ENCODE measurements around the gene PRIMA1. TPM values are rescaled to one million over a fixed set of nuclear protein-coding genes. Genes with fewer than 3 reads are reported as not detected.

PRIMA1 gene
- total RNA-seq, 2 donors from 2014 or later: not detected

- Mint-ChIP-seq H3K36me3 (ENCODE audit: insufficient read depth in 2 of 2) (no peaks in the 10 kb centered on the region), H3K4me1 (ENCODE audit: low read depth) (no peaks in the 10 kb centered on the region), H3K27ac (no peak overlapping the region), H3K9me3 (no peaks in the 10 kb centered on the region), H3K27me3 (ENCODE audit: low read depth) (peaks cover 58% of the 10 kb centered on the region), H3K4me3 (peak overlapping the region; percentile 46 to 54)
- DNase-seq: no peak
- ATAC-seq (replicated peaks in 1 of 2): no peak
Measured at GRCh38 chr14:93789228-93790130, 1.2 kb upstream of the PRIMA1 start.

GRCh38 chr14:93788543-93789227 is 400 bp upstream of the PRIMA1 start:
- H3K4me1 Mint-ChIP-seq (ENCODE audit: low read depth): no peaks in the 10 kb centered on the region
- ATAC-seq (replicated peaks in 1 of 2) (no peak), DNase-seq (no peak)
- no peak overlapping the region for H3K4me3 Mint-ChIP-seq
- H3K36me3 Mint-ChIP-seq (ENCODE audit: insufficient read depth in 2 of 2): no peaks in the 10 kb centered on the region
- H3K9me3 Mint-ChIP-seq: no peaks in the 10 kb centered on the region
- H3K27ac Mint-ChIP-seq: no peak overlapping the region
- peaks cover 58% of the 10 kb centered on the region for H3K27me3 Mint-ChIP-seq (ENCODE audit: low read depth)

GRCh38 chr14:93787465-93788292 is 606 bp downstream of the PRIMA1 start:
- ATAC-seq (replicated peaks in 1 of 2) (no peak), DNase-seq (no peak)
- no peak overlapping the region for H3K27ac Mint-ChIP-seq
- peak overlapping the region in 1 of 2 donors; percentile 34 for H3K4me3 Mint-ChIP-seq
- H3K4me1 Mint-ChIP-seq (ENCODE audit: low read depth): no peaks in the 10 kb centered on the region
- H3K9me3 Mint-ChIP-seq: no peaks in the 10 kb centered on the region
- no peaks in the 10 kb centered on the region for H3K36me3 Mint-ChIP-seq (ENCODE audit: insufficient read depth in 2 of 2)
- H3K27me3 Mint-ChIP-seq (ENCODE audit: low read depth): peaks cover 58% of the 10 kb centered on the region

- no peaks in the 10 kb centered on the region for H3K4me1 Mint-ChIP-seq (ENCODE audit: low read depth)
- ATAC-seq (replicated peaks in 1 of 2): no peak
Measured at GRCh38 chr14:93785423-93785822, 2.9 kb downstream of the PRIMA1 start.

GRCh38 chr14:93784878-93785277 is 3.4 kb downstream of the PRIMA1 start:
- Mint-ChIP-seq H3K9me3 (no peaks in the 10 kb centered on the region), H3K4me1 (ENCODE audit: low read depth) (no peaks in the 10 kb centered on the region), H3K4me3 (no peak overlapping the region), H3K27ac (no peak overlapping the region), H3K27me3 (ENCODE audit: low read depth) (peaks cover 35% of the 10 kb centered on the region), H3K36me3 (ENCODE audit: insufficient read depth in 2 of 2) (no peaks in the 10 kb centered on the region)
- ATAC-seq (replicated peaks in 1 of 2) (no peak), DNase-seq (no peak)

More at GRCh38 chr14:93785423-93785822, 2.9 kb downstream of the PRIMA1 start:
- Mint-ChIP-seq H3K4me3 (no peak overlapping the region), H3K36me3 (ENCODE audit: insufficient read depth in 2 of 2) (no peaks in the 10 kb centered on the region), H3K9me3 (no peaks in the 10 kb centered on the region), H3K27ac (no peak overlapping the region), H3K27me3 (ENCODE audit: low read depth) (peaks cover 41% of the 10 kb centered on the region)
- no peak for DNase-seq

GRCh38 chr14:93780813-93781400 is 7.4 kb downstream of the PRIMA1 start:
- Mint-ChIP-seq H3K9me3 (no peaks in the 10 kb centered on the region), H3K4me1 (ENCODE audit: low read depth) (no peaks in the 10 kb centered on the region), H3K27ac (no peak overlapping the region), H3K27me3 (ENCODE audit: low read depth) (peaks cover 8% of the 10 kb centered on the region), H3K36me3 (ENCODE audit: insufficient read depth in 2 of 2) (no peaks in the 10 kb centered on the region), H3K4me3 (no peak overlapping the region)
- DNase-seq: no peak
- no peak for ATAC-seq (replicated peaks in 1 of 2)

- DNase-seq: no peak
- Mint-ChIP-seq H3K36me3 (ENCODE audit: insufficient read depth in 2 of 2) (no peaks in the 10 kb centered on the region), H3K27ac (no peak overlapping the region), H3K27me3 (ENCODE audit: low read depth) (no peaks in the 10 kb centered on the region), H3K9me3 (no peaks in the 10 kb centered on the region), H3K4me1 (ENCODE audit: low read depth) (no peaks in the 10 kb centered on the region), H3K4me3 (no peak overlapping the region)
- no peak for ATAC-seq (replicated peaks in 1 of 2)
Measured at GRCh38 chr14:93778856-93779629, 9.2 kb downstream of the PRIMA1 start.

- Mint-ChIP-seq H3K4me1 (ENCODE audit: low read depth) (no peaks in the 10 kb centered on the region), H3K9me3 (no peaks in the 10 kb centered on the region)
- ATAC-seq (replicated peaks in 1 of 2): no peak
Measured at GRCh38 chr14:93778453-93778852, 9.8 kb downstream of the PRIMA1 start.

GRCh38 chr14:93775744-93776143 is 12.5 kb downstream of the PRIMA1 start:
- Mint-ChIP-seq H3K4me3 (no peak overlapping the region), H3K9me3 (no peaks in the 10 kb centered on the region), H3K27ac (no peak overlapping the region), H3K36me3 (ENCODE audit: insufficient read depth in 2 of 2) (no peaks in the 10 kb centered on the region), H3K4me1 (ENCODE audit: low read depth) (no peaks in the 10 kb centered on the region), H3K27me3 (ENCODE audit: low read depth) (no peaks in the 10 kb centered on the region)
- no peak for ATAC-seq (replicated peaks in 1 of 2)
- DNase-seq: no peak

More at GRCh38 chr14:93778453-93778852, 9.8 kb downstream of the PRIMA1 start:
- no peak for DNase-seq
- H3K4me3 Mint-ChIP-seq: no peak overlapping the region
- no peaks in the 10 kb centered on the region for H3K27me3 Mint-ChIP-seq (ENCODE audit: low read depth)
- no peaks in the 10 kb centered on the region for H3K36me3 Mint-ChIP-seq (ENCODE audit: insufficient read depth in 2 of 2)
- no peak overlapping the region for H3K27ac Mint-ChIP-seq

GRCh38 chr14:93775158-93775557 is 13.1 kb downstream of the PRIMA1 start:
- H3K9me3 Mint-ChIP-seq: no peaks in the 10 kb centered on the region

GRCh38 chr14:93772263-93772662 is 16.0 kb downstream of the PRIMA1 start:
- H3K27me3 Mint-ChIP-seq (ENCODE audit: low read depth): no peaks in the 10 kb centered on the region
- ATAC-seq (replicated peaks in 1 of 2) (no peak), DNase-seq (no peak)
- H3K9me3 Mint-ChIP-seq: no peaks in the 10 kb centered on the region
- H3K36me3 Mint-ChIP-seq (ENCODE audit: insufficient read depth in 2 of 2): no peaks in the 10 kb centered on the region
- no peak overlapping the region for H3K4me3 Mint-ChIP-seq
- no peaks in the 10 kb centered on the region for H3K4me1 Mint-ChIP-seq (ENCODE audit: low read depth)
- H3K27ac Mint-ChIP-seq: no peak overlapping the region

More at GRCh38 chr14:93775158-93775557, 13.1 kb downstream of the PRIMA1 start:
- DNase-seq: no peak
- no peak for ATAC-seq (replicated peaks in 1 of 2)
- Mint-ChIP-seq H3K4me1 (ENCODE audit: low read depth) (no peaks in the 10 kb centered on the region), H3K27me3 (ENCODE audit: low read depth) (no peaks in the 10 kb centered on the region), H3K36me3 (ENCODE audit: insufficient read depth in 2 of 2) (no peaks in the 10 kb centered on the region), H3K27ac (no peak overlapping the region), H3K4me3 (no peak overlapping the region)

GRCh38 chr14:93765970-93766369 is 22.3 kb downstream of the PRIMA1 start:
- DNase-seq: no peak
- H3K27me3 Mint-ChIP-seq (ENCODE audit: low read depth): peaks cover 12% of the 10 kb centered on the region
- H3K9me3 Mint-ChIP-seq: no peaks in the 10 kb centered on the region
- H3K4me1 Mint-ChIP-seq (ENCODE audit: low read depth): no peaks in the 10 kb centered on the region
- H3K27ac Mint-ChIP-seq: no peak overlapping the region
- H3K36me3 Mint-ChIP-seq (ENCODE audit: insufficient read depth in 2 of 2): no peaks in the 10 kb centered on the region
- no peak overlapping the region for H3K4me3 Mint-ChIP-seq
- ATAC-seq (replicated peaks in 1 of 2): no peak

Measured in activated T-cell treated with anti-CD3 and anti-CD28 coated beads, Interleukin-2, amount 50 U/mL, for 72 hours (primary cell).